ENCODE results near the gene UBE2O. TPM values are rescaled to one million over a fixed set of nuclear protein-coding genes. Genes with fewer than 3 reads are reported as not detected.
"Not testable (repeated sequence)": the region's sequence is repeated elsewhere in the genome, so short reads cannot be mapped to it uniquely, and the experiment has no call there.

The UBE2O gene
- total RNA-seq, 1 donor from 2014 or later = 27.1 TPM

DNA sequence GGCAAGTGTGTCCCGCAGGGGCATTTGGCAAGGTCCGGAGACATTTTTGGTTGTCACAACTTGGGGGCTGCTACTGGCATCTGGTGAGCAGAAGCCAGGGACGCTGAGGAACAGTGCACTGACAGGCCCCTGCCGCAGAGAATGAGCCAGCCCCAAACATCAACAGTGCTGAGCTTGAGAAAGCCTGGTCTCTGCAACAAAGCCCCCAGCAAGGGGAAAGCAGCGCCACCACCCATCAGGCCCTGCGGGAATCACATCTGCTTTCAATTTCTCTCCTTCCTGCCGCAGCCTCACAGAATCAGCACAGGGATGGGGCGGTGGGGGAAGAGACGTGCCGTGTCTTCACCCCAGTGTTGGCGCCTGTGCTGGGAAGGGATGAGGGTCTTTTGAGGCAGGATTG, 84.4 kb downstream of the UBE2O start:
- ATAC-seq = peak; percentile 52
- no peak for DNase-seq (ENCODE audit: low spot score)
- intact Hi-C loops (cut with DNase I) = no loop called here

DNA sequence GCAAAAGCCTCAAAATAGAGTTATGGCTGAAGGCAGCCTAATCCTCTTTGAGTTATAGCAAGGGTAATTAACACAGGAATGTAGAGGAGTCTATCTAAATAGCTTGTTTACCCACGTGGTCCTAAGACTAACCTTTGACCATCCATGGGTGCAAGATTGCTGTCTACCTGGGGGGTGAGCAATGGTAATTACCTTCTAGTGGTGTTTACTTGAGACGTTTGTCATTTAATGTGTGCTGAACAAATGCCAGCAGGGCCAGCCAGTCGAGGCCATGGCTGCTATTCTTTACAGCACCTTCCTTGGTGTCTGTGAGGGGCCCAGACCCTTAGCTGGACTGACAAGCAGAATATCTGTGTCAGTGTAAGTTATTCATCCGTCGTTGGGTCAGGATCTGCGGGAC, 85.3 kb downstream of the UBE2O start:
- ATAC-seq (no peak), DNase-seq (ENCODE audit: low spot score) (no peak)
- intact Hi-C loops (cut with DNase I) = no loop called here

DNA sequence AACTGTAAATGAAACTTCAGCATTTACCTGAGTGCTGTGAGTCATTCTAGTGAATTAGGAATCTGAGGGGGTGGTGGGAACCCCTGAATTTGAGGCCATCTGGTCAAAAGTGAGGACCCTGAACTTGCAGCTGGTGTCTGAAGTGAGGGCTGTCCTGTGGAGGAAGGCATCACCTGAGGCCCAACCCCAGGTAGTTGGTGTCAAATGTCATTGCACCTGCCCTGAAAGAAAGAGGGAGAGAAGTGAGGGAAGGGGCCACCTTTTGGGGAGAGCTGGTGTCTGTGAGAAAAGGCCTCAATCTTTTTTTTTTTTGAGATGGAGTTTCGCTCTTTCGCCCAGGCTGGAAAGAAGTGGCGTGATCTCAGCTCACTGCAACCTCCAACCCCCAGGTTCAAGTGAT, 86.7 kb downstream of the UBE2O start:
- ATAC-seq = no peak
- intact Hi-C loops (cut with DNase I) = no loop called here
- no peak for DNase-seq (ENCODE audit: low spot score)

DNA sequence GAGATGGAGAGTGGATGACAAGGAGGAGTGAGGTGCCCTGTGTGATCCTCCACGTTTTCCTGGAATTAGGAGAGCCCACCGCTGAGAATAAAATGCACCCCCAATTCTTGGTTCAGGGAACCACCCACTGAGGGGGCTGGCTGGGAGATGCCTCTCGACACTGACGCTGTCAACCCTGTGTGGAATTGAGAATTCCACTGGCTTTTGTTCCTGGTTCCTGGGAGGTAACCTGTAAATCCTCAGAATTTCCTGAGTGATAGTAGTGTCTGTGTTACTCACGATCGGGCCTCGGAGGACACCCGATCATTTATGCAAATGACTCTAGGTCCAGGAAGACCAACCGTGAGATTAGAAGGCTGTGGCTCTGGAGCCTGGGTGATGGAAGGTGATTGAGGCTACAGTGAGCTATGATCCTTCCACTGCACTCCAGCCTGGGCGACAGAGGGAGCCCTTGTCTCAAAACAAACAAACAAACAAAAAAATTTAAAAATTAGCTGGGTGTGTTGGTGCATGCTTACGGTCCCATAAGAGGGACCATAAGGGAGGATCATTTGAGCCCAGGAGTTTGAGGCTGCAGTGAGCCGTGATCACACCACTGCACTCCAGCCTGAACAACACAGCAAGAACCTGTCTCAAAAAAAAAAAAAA, 87.6 kb downstream of the UBE2O start:
- intact Hi-C loops (cut with DNase I) = no loop called here
- DNase-seq (ENCODE audit: low spot score) = no peak
- no peak for ATAC-seq

DNA sequence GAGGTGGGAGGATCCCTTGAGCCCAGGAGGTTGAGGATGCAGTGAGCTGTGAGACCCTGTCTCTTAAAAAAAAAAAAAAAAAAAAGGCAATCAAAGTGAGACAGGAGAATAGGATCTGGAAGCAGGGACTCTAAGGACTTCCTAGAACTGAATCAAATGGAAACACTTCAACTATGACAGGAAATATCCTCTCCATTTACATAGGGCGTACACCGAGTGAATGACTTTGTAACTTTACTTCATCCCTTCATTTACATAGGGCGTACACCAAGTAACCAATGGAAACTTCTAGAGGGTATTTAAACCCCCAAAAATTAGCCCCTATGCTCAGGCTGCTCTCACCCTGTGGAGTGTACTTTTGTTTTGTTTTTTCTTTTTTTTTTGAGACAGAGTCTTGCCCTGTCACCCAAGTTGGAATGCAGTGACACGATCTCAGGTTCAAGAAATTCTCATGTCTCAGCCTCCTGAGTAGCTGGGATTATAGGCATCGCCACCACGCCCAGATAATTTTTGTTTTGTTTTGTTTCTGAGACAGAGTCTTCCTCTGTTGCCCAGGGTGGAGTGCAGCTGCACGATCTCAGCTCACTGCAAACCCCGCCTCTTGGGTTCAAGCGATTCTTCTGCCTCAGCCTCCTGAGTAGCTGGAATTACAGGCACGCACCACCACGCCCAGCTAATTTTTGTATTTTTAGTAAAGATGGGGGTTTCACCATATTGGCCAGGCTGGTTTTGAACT, 89.7 kb downstream of the UBE2O start:
- intact Hi-C loops (cut with DNase I) = no loop called here
- DNase-seq (ENCODE audit: low spot score) (no peak), ATAC-seq (no peak)

DNA sequence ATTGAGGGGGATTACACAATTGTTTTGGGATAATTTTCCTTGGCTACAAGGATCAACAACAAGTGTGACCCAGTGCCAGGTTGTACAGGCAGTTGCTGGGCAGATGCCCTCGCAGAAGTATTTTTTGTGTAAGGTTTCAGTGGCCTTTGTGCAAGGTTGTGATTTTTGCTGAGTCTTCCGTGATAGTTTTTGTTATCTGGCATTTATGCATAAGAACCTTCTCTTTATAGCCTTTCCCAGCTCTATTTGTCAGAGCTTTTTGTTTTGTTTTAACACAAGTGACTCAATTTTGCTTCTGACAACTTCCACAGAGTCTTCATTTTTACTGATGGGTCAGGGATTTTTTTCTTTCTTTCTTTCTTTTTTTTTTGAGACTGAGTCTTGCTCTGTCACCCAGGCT, 92.5 kb downstream of the UBE2O start:
- no peak for DNase-seq (ENCODE audit: low spot score)
- ATAC-seq = no peak
- intact Hi-C loops (cut with DNase I) = no loop called here

DNA sequence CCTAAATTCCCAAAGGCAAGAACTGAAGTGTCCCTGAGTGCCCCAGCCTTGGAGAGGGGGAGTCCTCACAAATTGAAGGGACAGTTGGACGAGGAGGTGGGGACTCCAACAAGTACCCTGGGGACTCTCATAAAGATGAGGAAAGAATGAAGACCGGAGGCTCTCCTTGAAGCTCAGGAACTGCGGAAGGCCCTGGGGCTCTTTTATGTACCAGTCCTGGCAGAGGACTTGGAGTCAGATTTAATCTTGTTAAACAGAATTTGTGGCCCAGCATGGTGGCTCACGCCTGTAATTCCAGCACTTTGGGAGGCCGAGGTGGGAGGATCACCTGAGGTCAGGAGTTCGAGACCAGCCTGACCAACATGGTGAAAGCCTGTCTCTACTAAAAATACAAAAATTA, 93.2 kb downstream of the UBE2O start:
- DNase-seq (ENCODE audit: low spot score); ATAC-seq; intact Hi-C loops (cut with DNase I): not testable (repeated sequence)

DNA sequence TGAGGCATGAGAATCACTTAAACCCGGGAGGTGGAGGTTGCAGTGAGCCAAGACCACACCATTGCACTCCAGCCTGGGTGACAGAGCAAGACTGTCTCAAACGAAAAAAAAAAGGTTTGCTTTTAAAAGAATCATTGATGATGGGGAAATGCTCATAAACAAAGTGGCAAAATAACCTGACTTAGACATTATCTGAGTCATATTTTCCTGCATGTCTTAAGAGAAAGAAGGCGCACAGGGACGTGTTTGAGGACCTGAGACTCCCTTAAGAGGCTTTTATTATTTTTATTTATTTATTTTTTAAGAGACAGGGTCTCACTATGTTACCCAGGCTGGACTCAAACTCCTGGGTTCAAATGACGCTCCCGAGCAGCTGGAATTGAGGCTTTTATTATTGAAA, 93.6 kb downstream of the UBE2O start:
- no peak for ATAC-seq
- DNase-seq (ENCODE audit: low spot score) = no peak
- intact Hi-C loops (cut with DNase I) = no loop called here

DNA sequence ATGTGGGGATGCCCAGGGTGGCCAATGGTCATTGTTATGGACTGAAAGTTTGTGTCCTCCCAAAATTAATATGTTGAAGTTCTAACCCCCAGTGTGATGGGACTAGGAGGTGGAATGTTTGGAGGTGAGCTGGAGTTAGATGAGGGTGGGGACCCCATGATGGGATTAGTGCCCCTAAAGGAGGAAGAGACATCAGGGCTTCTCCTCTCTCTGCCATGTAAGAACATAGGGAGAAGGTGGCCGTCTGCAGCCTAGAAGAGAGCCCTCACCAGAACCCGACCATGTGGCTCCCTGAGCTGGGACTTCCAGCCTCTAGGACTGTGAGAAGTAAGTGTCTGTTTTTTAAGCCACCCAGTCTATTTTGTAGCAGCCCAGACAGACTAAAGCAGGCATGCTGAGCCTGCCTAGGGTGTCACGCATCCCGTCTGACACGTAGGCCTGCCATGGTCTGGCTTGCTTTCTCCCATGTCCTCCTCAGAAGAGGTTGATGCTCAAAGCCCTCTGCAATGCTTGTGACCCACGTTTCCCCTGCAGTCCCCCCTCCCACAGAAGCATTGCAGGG, 95.3 kb downstream of the UBE2O start:
- ATAC-seq (no peak), DNase-seq (ENCODE audit: low spot score) (no peak)
- intact Hi-C loops (cut with DNase I) = no loop called here

DNA sequence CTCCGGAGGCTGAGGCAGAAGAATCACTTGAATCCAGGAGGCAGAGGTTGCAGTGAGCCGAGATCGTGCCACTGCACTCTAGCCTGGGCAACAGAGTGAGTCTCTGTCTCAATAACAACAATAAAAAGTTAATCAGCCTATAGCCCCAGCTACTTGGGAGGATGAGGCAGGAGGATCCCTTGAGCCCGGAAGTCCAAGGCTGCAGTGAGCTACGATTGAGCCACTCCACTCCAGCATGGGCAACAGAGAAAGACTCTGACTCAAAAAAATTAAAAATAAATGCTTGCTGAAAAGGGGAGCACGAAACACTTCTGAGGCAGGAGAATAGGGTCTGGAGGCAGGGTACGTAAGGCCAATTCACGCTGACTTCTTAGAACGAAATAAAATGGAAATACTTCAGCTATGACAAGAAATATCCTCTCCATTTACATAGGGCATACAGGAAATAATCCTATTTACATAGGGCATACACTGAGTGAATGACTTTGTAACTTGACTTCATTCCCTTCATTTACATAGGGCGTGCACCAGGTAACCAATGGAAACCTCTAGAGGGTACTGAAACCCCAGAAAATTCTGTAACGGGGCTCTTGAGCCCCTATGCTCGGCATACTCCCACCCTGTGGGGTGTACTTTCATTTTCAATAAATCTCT, 96.0 kb downstream of the UBE2O start:
- intact Hi-C loops (cut with DNase I) = no loop called here
- ATAC-seq (no peak), DNase-seq (ENCODE audit: low spot score) (no peak)

DNA sequence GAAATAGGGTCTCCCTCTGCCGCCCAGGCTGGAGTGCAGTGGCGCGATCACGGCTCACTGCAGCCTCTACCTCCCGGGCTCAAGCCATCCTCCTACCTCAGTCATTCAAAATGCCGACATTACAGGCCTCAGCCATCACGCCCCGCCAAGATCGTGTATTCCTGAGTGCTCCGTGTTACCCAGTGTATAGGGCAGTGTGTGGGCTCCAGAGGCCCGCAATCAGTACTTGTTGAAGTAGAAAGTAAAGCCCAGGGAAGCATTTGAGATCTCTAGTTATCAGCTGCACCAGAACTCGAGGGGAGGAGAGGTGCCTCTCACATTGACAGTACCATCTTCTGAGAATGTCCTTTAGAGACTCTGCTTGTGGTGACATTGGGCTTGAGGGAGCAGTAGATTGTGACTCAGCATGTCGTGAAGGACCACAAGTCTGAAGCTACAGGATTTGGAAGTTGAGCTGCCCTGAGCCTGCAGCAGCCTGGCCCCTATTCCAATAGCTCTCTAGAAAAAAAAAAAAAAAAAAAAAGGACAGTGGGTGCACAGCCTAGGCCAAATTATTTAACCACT, 98.1 kb downstream of the UBE2O start:
- intact Hi-C loops (cut with DNase I) = no loop called here
- no peak for DNase-seq (ENCODE audit: low spot score)
- ATAC-seq = no peak

DNA sequence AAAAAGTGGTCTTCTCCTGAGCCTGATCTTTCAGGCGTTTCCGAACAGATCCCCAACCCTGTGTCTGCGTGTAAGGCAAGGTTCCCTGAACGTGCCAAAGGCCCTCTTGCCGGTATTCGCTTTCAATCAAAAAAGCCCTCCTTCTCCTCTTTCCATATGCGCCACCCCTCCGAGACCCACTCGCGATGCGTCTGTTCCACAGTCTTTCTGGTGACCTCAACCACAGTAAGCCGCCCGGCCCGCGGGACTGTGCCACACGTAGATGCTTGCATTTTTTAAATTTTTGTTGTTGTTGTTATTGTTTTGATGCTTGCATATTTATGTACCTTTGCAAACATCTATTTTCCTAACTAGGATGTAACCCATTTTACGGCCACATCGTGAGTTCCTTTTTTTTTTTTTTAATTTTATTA, 98.6 kb downstream of the UBE2O start:
- ATAC-seq = no peak
- intact Hi-C loops (cut with DNase I) = no loop called here
- no peak for DNase-seq (ENCODE audit: low spot score)

DNA sequence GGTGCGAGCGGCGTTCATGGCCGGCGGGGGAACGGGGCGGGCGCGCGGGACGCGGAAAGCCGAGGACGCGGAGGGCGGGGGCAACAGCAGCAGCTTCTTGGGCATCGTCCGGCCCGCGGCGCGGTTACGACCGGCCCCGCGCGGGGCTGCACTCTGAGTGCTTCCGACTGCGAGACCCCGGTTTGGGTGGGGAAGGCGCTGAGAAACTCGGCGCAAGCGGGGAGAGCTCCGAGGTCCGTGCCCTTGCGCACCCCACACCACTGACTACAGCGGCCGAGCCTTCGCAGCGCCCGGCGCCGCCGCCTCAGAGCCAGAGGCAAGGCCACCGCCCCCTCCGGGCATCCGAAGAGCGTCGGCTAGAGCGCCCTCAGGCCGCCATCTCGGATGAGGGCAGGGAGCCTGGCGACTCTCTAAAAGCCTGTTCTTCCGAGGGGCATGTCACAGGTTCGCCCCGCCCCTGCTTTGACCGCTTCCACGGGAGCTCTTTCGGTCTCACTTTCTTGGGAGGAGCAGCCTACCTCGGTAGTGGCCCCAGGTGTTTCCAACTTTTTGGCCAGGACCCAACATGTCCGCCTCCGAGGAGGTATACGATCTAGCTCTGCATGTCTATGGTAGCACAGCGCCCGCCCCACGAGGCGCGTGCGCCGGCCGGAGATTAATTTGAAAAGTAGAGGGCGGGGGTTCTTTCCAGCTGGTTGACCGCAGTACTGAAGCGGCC, 99.2 kb downstream of the UBE2O start, which contains the start of gene PRPSAP1:
TSS of gene PRPSAP1 (minus strand) at position 318 of the 718 bp plus-strand sequence. CDS start at position 105, 213 bp downstream.
- DNase-seq (ENCODE audit: low spot score) = peak; percentile 90
- intact Hi-C loops (cut with DNase I) = no loop called here
- peak; percentile 98 for ATAC-seq

DNA sequence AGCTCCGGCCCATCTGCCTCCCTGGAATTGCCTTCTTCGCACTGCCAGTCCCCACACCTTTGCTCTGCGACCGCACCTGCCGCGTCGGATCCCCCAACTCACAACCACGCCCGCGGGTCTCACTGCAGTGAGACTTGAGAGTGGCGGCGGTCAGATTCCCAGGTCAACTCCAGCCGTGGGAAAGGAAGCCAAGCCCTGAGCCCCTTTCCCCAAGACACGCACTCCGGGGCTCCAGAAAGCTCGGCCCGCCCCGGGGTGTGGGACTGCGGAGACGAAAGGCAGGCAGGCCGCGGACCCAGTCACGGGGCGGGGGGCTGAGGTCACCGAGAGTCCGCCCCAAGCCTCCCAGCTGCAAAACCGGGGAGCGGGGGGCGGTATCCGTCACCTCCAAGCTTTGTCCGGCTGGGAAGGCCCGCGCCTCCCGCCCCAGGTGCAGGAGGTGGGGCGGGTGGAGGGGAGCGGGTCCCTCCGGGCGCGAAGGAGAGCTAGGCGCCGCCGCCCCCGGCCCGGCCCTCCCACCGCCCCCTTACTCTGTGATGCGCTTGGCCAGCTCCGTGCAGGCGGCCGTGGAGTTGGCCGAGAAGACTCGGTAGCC, 99.9 kb downstream of the UBE2O start:
- ATAC-seq (peak; percentile 7), DNase-seq (ENCODE audit: low spot score) (peak; percentile 62)
- intact Hi-C loops (cut with DNase I) = no loop called here

DNA sequence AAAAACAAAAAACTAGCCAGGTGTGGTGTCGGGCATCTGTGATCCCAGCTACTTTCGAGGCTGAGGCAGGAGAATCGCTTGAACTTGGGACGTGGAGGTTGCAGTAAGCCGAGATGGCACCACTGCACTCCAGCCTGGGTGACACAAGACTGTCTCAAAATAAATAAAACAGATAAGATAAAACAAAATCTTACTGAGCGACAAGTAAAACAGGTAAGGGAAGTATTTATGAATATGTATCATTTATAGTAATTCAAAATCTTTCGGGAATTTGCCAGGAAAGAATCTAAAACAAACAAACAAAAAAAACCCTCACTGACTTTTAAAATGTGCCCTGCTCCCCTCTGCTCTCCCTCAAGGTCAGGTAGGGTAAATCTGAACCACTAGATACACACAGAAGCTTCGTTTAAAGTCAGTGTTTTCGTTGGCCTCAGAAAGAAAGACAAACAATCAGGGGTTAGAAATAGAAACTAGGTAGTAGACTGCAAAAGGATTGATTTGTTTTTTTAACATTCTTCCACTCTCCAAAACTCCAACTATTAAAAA, 101.4 kb downstream of the UBE2O start:
- intact Hi-C loops (cut with DNase I) = no loop called here
- no peak for ATAC-seq
- DNase-seq (ENCODE audit: low spot score) = no peak

DNA sequence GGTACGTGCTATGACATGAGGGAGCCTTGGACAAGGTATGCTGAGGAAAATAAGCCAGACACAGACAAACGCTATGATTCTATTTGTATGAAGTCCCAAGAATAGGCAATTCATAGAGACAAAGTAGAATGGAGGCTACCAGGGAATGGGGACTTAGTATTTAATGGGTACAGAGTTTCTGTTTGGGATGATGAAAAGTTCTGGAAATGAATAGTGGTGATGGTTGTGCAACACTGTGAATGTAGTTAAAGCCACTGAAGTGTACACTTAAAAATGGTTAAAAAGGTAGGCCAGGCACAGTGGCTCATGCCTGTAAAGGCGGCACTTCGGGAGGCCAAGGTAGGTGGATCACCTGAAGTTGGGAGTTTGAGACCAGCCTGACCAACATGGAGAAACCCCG, 102.5 kb downstream of the UBE2O start:
- DNase-seq (ENCODE audit: low spot score) = no peak
- ATAC-seq = no peak
- intact Hi-C loops (cut with DNase I) = no loop called here

DNA sequence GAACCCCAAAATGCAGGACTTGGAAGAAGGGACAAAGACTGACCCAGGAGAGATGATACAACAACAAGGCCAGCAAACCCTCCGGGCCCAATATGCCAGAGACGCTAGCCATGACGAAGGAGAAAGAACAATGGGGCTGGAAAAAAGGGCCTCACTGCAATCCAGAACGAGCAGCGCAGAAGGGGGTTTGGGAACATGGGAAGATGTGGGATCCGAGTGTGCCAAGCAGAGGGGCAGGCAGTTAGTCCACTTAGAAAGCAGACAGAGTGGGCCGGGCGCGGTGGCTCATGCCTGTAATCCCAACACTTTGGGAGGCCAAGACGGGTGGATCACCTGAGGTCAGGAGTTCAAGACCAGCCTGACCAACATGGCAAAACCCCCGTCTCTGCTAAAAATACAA, 106.0 kb downstream of the UBE2O start:
- ATAC-seq; DNase-seq (ENCODE audit: low spot score); intact Hi-C loops (cut with DNase I): not testable (repeated sequence)

DNA sequence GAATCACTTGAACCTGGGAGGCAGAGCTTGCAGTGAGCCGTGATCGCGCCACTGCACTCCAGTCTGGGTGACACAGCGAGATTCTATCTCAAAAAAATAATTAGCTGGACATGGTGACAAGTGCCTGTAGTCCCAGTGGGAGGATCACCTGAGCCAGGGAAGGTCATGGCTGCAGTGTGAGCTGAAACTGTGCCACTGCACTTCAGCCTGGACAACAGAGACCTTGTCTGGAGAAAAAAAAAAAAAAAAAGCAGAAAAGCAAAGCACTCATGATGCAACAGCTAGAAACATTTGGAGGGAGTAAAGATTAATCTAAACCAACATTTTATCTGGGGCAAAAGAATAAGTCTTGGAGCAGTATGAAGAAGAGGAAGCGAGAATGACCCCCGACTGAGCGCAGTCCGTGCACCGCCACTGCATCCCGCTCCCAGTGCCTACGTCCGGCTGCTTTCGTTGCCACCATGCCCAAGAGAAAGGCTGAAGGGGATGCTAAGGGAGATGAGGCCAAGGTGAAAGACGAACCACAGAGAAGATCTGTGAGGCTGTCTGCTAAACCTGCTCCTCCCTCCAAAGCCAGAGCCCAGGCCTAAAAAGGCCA, 107.5 kb downstream of the UBE2O start:
- no peak for DNase-seq (ENCODE audit: low spot score)
- intact Hi-C loops (cut with DNase I) = no loop called here
- no peak for ATAC-seq
